Measurements from ENCODE around the gene MEF2C.
A peak's percentile ranks its signal among the peaks of the same experiment; 100 is the strongest.

Gene MEF2C

GRCh38 chr5:88748666-88749065 lies 134.3 kb downstream of the MEF2C start:
- no peak for DNase-seq

GRCh38 chr5:88746438-88746882 lies 136.5 kb downstream of the MEF2C start:
- DNase-seq = no peak

GRCh38 chr5:88745093-88745696 lies 137.8 kb downstream of the MEF2C start:
- DNase-seq = no peak

GRCh38 chr5:88743231-88743834 lies 139.7 kb downstream of the MEF2C start:
- DNase-seq = no peak

GRCh38 chr5:88741964-88742363 lies 141.0 kb downstream of the MEF2C start:
- DNase-seq = no peak

GRCh38 chr5:88740604-88741185 lies 142.3 kb downstream of the MEF2C start:
- no peak for DNase-seq

GRCh38 chr5:88736494-88736893 lies 146.5 kb downstream of the MEF2C start:
- DNase-seq = no peak

- no peak for DNase-seq
These were observed 148.0 kb downstream of the MEF2C start for GRCh38 chr5:88734983-88735382.

- DNase-seq = no peak
These were observed 148.8 kb downstream of the MEF2C start for GRCh38 chr5:88734191-88734640.

- no peak for DNase-seq
These were observed 150.1 kb downstream of the MEF2C start for GRCh38 chr5:88732862-88733261.

- no peak for DNase-seq
These were observed 150.8 kb downstream of the MEF2C start for GRCh38 chr5:88732181-88732633.

- DNase-seq = no peak
These were observed 153.2 kb downstream of the MEF2C start for GRCh38 chr5:88729829-88730182.

GRCh38 chr5:88729084-88729828 lies 153.7 kb downstream of the MEF2C start:
- peak; percentile 39 for DNase-seq

GRCh38 chr5:88727705-88728313 lies 155.2 kb downstream of the MEF2C start:
- DNase-seq = peak; percentile 4

- DNase-seq = no peak
These were observed 157.5 kb downstream of the MEF2C start for GRCh38 chr5:88725454-88725853.

GRCh38 chr5:88724201-88724600 lies 158.8 kb downstream of the MEF2C start:
- DNase-seq = no peak

GRCh38 chr5:88722546-88723073 lies 160.4 kb downstream of the MEF2C start:
- DNase-seq = no peak

- no peak for DNase-seq
These were observed 163.6 kb downstream of the MEF2C start for GRCh38 chr5:88719434-88719833.

GRCh38 chr5:88718736-88719135 lies 164.2 kb downstream of the MEF2C start:
- no peak for DNase-seq

- no peak for DNase-seq
These were observed 166.9 kb downstream of the MEF2C start for GRCh38 chr5:88716101-88716500.

- no peak for DNase-seq
These were observed 167.5 kb downstream of the MEF2C start for GRCh38 chr5:88715503-88715902.

GRCh38 chr5:88713818-88714217 lies 169.2 kb downstream of the MEF2C start:
- no peak for DNase-seq
